Stimulated activated CD8-positive, alpha-beta memory T cell treated with anti-CD3 and anti-CD28 coated beads, Interleukin-7, amount 100 ng/mL, for 1 hour (primary cell): ENCODE results near the gene HNRNPA0.
A peak's percentile ranks its signal among the peaks of the same experiment; 100 is the strongest.
"Not testable (repeated sequence)": the region's sequence is repeated elsewhere in the genome, so short reads cannot be mapped to it uniquely, and the experiment has no call there.

Source experiments
- DNase-seq, 2 donors: peaks; one replicate each; pipeline ENCODE4 v3.0.0-alpha.2; 2020; ENCODE audit warnings: low read depth in 2 of 2

HNRNPA0 gene

GRCh38 chr5:137754188-137754960 is at the start of gene HNRNPA0:
HNRNPA0 (minus strand) TSS chr5:137754363; CDS start chr5:137754066, 297 bp downstream.
- DNase-seq: peak; percentile 91 to 94

GRCh38 chr5:137802282-137803210 is 48.4 kb upstream of the HNRNPA0 start:
- no peak for DNase-seq

- DNase-seq: no peak
These were observed 46.7 kb upstream of the HNRNPA0 start for GRCh38 chr5:137800700-137801411.

- DNase-seq: no peak
These were observed 42.1 kb upstream of the HNRNPA0 start for GRCh38 chr5:137796279-137796678.

- no peak for DNase-seq
These were observed 40.7 kb upstream of the HNRNPA0 start for GRCh38 chr5:137794863-137795262.

- no peak for DNase-seq
These were observed 38.1 kb upstream of the HNRNPA0 start for GRCh38 chr5:137792303-137792702.

GRCh38 chr5:137791799-137792198 is 37.6 kb upstream of the HNRNPA0 start:
- DNase-seq: no peak

- no peak for DNase-seq
These were observed 37.2 kb upstream of the HNRNPA0 start for GRCh38 chr5:137791387-137791786.

GRCh38 chr5:137788560-137788959 is 34.4 kb upstream of the HNRNPA0 start:
- not testable (repeated sequence) for DNase-seq

- DNase-seq: no peak
These were observed 28.9 kb upstream of the HNRNPA0 start for GRCh38 chr5:137782984-137783536.

- DNase-seq: no peak
These were observed 27.9 kb upstream of the HNRNPA0 start for GRCh38 chr5:137782055-137782454.

- DNase-seq: no peak
These were observed 24.8 kb upstream of the HNRNPA0 start for GRCh38 chr5:137778772-137779564.

GRCh38 chr5:137767937-137768336 is 13.8 kb upstream of the HNRNPA0 start:
- not testable (repeated sequence) for DNase-seq

- DNase-seq: no peak
These were observed 7.4 kb upstream of the HNRNPA0 start for GRCh38 chr5:137761566-137761965.

GRCh38 chr5:137760719-137761516 is 6.8 kb upstream of the HNRNPA0 start:
- DNase-seq: no peak

- no peak for DNase-seq
These were observed 6.1 kb upstream of the HNRNPA0 start for GRCh38 chr5:137760294-137760693.

- no peak for DNase-seq
These were observed 4.6 kb upstream of the HNRNPA0 start for GRCh38 chr5:137758715-137759306.

GRCh38 chr5:137758121-137758520 is 4.0 kb upstream of the HNRNPA0 start:
- no peak for DNase-seq

GRCh38 chr5:137757634-137758033 is 3.5 kb upstream of the HNRNPA0 start:
- DNase-seq: no peak
